Right lung (tissue), 5 donors: ENCODE data around the gene TMEM86B. TPM values are rescaled to one million over a fixed set of nuclear protein-coding genes. Genes with fewer than 3 reads are reported as not detected.

ENCODE experiments used
- DNase-seq, 2 donors: peaks; one replicate each; pipeline ENCODE4 v3.0.0-alpha.2; 2013
- polyA plus RNA-seq, 5 donors: library from polyadenylated mRNA; unstranded; fragments of 120-200 nt; gene quantifications; one replicate each; pipeline versions ENCODE4 v1.2.1 to v1.2.3, GENCODE V29; 2013; ENCODE audit warnings: inconsistent platforms in 1 of 5, low replicate concordance in 1 of 5; ENCODE audit not compliant: insufficient read length in 5 of 5, insufficient read depth in 1 of 5

The TMEM86B gene
- polyA plus RNA-seq, 5 donors = 2.1 to 5.0 (median 3.4) TPM

DNA sequence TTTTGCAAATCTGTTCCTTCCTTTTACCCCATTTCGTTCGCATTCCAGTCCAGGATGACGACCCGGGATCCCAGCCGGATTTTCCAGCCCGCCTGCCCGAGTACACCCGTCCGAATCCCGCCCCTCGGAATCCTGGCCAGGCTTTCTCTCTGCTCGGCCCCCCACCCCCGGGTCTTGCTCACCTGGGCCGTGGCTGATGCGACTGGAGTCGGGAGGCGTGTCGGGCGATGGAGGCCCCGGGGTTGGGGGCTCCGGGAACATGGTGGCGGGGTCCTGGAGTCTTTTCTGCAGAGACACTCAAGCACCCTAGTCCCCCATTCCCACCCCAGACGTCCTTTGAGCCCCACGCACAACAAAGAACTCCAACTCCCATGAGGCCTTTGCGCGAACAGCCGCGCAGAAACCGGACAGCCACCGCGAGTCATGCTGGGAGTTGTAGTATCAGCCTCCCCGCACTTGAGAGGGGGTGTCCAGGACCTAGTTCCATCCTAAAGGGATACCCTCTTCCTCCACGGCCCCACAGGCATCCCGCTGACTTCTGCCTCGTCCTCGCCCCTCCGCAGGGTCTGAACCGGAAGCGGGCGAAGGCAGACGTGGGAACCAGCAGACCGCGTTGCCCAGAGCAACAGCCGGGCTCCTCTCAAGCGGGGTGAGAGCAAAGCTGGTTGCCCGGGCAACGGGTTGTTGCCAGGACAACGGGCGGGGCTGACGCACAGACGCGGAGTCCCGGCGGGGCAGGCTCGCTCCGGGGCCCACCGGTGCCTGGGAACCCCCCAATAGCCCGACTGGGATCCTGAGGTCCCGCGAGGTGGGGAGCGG, 49.6 kb downstream of the TMEM86B start:
- DNase-seq = peak; percentile 55 to 72

Other genes with a start within 250 kb of the TMEM86B start
- 1 to 10 TPM in 1 of 5 donors, under 1 TPM in 4; 0.69 to 1.6 (median 0.83) TPM for gene GP6, start 190.5 kb downstream of the TMEM86B start, polyA plus RNA-seq
- gene RDH13, start 165.6 kb downstream of the TMEM86B start, polyA plus RNA-seq = 10 to 100 TPM in 3 of 5 donors, 1 to 10 TPM in 2; 7.4 to 15.0 (median 12.5) TPM
- gene EPS8L1, start 152.9 kb downstream of the TMEM86B start, polyA plus RNA-seq = 10 to 100 TPM in 3 of 5 donors, 1 to 10 TPM in 2; 4.2 to 16.4 (median 12.4) TPM
- gene PPP1R12C, start 111.1 kb downstream of the TMEM86B start, polyA plus RNA-seq = 10 to 100 TPM; 45.4 to 88.7 (median 69.3) TPM
- 10 to 100 TPM in 1 of 5 donors, 1 to 10 TPM in 3, under 1 TPM in 1; 0.91 to 27.5 (median 2.1) TPM for gene TNNT1, start 79.6 kb downstream of the TMEM86B start, polyA plus RNA-seq
- gene TNNI3, start 71.0 kb downstream of the TMEM86B start, polyA plus RNA-seq = 1 to 10 TPM in 1 of 5 donors, under 1 TPM in 4; 0.39 to 1.9 (median 0.73) TPM
- gene DNAAF3, start 62.1 kb downstream of the TMEM86B start, polyA plus RNA-seq = 1 to 10 TPM; 1.4 to 8.6 (median 5.1) TPM
- 1 to 10 TPM in 3 of 5 donors, under 1 TPM in 2; 0.50 to 1.2 (median 1.1) TPM for gene SYT5, start 48.5 kb downstream of the TMEM86B start, polyA plus RNA-seq
- under 1 TPM; 0.15 to 0.30 (median 0.27) TPM for gene PTPRH, start 19.3 kb downstream of the TMEM86B start, polyA plus RNA-seq
- gene PPP6R1, start 30.3 kb upstream of the TMEM86B start, polyA plus RNA-seq = 10 to 100 TPM; 28.8 to 46.0 (median 35.3) TPM
- gene HSPBP1, start 51.3 kb upstream of the TMEM86B start, polyA plus RNA-seq = 10 to 100 TPM; 20.9 to 50.7 (median 28.5) TPM
- 10 to 100 TPM; 10.2 to 20.8 (median 15.7) TPM for gene BRSK1, start 55.2 kb upstream of the TMEM86B start, polyA plus RNA-seq
- under 1 TPM; 0.56 to 0.83 (median 0.64) TPM for gene TMEM150B, start 96.6 kb upstream of the TMEM86B start, polyA plus RNA-seq
- gene KMT5C, start 111.1 kb upstream of the TMEM86B start, polyA plus RNA-seq = 10 to 100 TPM; 16.0 to 30.0 (median 22.8) TPM
- 1 to 10 TPM in 1 of 5 donors, under 1 TPM in 4; 0.14 to 1.4 (median 0.35) TPM for gene COX6B2, start 126.0 kb upstream of the TMEM86B start, polyA plus RNA-seq
- gene GARIN5B, start 134.5 kb upstream of the TMEM86B start, polyA plus RNA-seq = under 1 TPM in 2 of 5 donors, not detected in 3; 0.04 to 0.06 TPM
- under 1 TPM; 0.26 to 0.76 (median 0.49) TPM for gene IL11, start 141.7 kb upstream of the TMEM86B start, polyA plus RNA-seq
- 10 to 100 TPM in 2 of 5 donors, 1 to 10 TPM in 2, under 1 TPM in 1; 0.93 to 13.6 (median 6.6) TPM for gene TMEM190, start 148.1 kb upstream of the TMEM86B start, polyA plus RNA-seq
- gene TMEM238, start 155.5 kb upstream of the TMEM86B start, polyA plus RNA-seq = 1 to 10 TPM in 2 of 5 donors, under 1 TPM in 3; 0.23 to 2.3 (median 0.77) TPM
- 1,000 to 10,000 TPM in 4 of 5 donors, 100 to 1,000 TPM in 1; 947 to 1,993 (median 1,238) TPM for gene RPL28, start 157.2 kb upstream of the TMEM86B start, polyA plus RNA-seq
- 10 to 100 TPM; 32.8 to 53.3 (median 35.3) TPM for gene UBE2S, start 179.0 kb upstream of the TMEM86B start, polyA plus RNA-seq
- gene SHISA7, start 214.5 kb upstream of the TMEM86B start, polyA plus RNA-seq = under 1 TPM; 0.16 to 0.23 (median 0.18) TPM
- 10 to 100 TPM; 21.5 to 53.9 (median 25.7) TPM for gene ISOC2, start 232.9 kb upstream of the TMEM86B start, polyA plus RNA-seq
- not detected for gene C19orf85, start 236.0 kb upstream of the TMEM86B start, polyA plus RNA-seq
- gene ZNF628, start 247.9 kb upstream of the TMEM86B start, polyA plus RNA-seq = 1 to 10 TPM; 2.0 to 7.0 (median 2.2) TPM